ENCODE measurements around the gene DNAI4.
"Not testable (repeated sequence)": the region's sequence is repeated elsewhere in the genome, so short reads cannot be mapped to it uniquely, and the experiment has no call there.

Gene DNAI4

GRCh38 chr1:66809245-66809644 lies 115.4 kb downstream of the DNAI4 start:
- TF ChIP-seq CTCF (IDR thresholded peaks at IDR 0.05; ENCODE audit: insufficient read depth, low read depth, low read length, missing control alignments), result no peak
- H3K4me3 ChIP-seq (ENCODE audit: low read depth, low read length), result no peak overlapping the region
- no peak for DNase-seq (ENCODE audit: low read depth)

GRCh38 chr1:66795839-66796238 lies 128.8 kb downstream of the DNAI4 start:
- H3K4me3 ChIP-seq (ENCODE audit: low read depth, low read length); DNase-seq (ENCODE audit: low read depth): not testable (repeated sequence)

DNA sequence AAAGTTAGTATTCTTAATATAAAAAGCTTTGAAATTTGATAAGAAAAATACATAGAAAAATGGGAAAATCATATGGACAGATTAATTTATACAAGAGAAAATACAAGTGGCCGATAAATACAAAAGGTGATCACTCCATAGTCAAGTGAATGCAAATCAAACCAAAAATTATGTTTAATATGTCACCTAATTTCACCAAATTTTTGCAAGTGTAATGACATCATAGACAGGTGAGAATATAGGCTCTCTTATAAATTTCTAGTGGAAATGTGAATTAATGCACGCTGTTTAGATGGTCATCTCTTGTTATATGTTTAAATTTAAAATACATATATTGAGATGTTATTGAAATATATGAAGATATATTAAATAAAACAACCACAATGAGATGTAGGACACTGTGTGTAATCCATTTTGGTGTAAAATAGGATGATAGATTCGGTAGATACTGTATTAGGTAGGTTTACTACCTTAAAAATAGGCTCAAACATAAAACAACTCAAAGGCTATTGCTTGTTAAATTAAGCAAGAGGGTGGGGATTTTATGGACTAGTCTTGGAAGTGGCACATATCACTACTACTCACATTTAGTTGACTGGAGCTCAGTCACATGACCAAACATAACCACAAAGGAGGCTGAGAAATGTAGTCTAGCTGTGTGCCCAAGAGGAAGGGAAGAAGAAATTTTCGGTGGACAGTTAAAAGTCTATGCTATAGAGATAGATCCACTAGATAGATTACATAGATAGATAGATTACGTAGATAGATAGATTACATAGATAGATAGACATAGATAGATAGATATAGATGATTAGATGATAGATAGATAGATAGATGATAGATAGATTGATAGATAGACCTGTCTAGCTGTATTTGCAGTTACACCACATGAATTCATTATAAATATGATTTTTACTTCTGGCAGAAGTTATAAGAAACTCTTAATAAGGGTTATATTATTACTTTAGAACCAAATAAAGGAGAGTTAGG lies 132.7 kb downstream of the DNAI4 start:
- no peak for TF ChIP-seq CTCF (IDR thresholded peaks at IDR 0.05; ENCODE audit: insufficient read depth, low read depth, low read length, missing control alignments)
- no peak for DNase-seq (ENCODE audit: low read depth)
- H3K4me3 ChIP-seq (ENCODE audit: low read depth, low read length), result no peak overlapping the region

DNA sequence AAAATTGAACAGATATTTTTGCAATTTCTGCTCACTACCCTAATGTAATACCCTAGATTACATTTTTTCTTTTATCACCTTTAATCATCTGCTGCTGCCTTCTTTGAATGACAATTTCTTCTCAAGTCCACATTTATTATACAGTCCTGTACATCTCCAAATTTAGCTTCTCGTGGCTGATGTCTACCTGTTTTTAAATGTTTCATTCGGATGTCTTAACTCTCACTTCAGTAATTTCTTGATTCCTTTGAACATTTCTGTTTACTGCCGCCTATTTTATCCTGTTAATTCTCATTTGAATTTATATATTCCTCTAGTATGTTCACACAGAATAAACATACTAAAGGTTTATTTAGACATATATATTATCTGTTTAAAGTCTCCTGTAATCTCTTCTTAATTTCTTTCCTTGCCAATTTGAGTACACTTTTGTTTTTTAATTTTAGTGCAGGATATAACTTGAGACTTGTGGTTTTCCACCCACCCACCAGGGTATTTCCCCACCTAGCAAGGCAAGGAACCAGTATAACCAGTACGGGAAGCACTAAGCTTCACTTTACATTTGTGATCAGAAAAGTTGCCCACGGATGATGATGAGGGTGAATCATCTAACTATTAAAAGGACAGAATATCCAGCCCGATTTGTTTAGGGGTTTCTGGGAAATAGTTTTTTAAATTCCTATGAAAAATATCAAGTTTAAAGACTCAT lies 136.3 kb downstream of the DNAI4 start:
- H3K4me3 ChIP-seq (ENCODE audit: low read depth, low read length), result no peak overlapping the region
- TF ChIP-seq CTCF (IDR thresholded peaks at IDR 0.05; ENCODE audit: insufficient read depth, low read depth, low read length, missing control alignments), result no peak
- DNase-seq (ENCODE audit: low read depth), result peak; percentile 54

- peak; percentile 30 for DNase-seq (ENCODE audit: low read depth)
- no peak for TF ChIP-seq CTCF (IDR thresholded peaks at IDR 0.05; ENCODE audit: insufficient read depth, low read depth, low read length, missing control alignments)
- no peak overlapping the region for H3K4me3 ChIP-seq (ENCODE audit: low read depth, low read length)
Observed at GRCh38 chr1:66787641-66788040, 137.0 kb downstream of the DNAI4 start.

- not testable (repeated sequence) for DNase-seq (ENCODE audit: low read depth); H3K4me3 ChIP-seq (ENCODE audit: low read depth, low read length)
Observed at GRCh38 chr1:66785800-66786199, 138.9 kb downstream of the DNAI4 start.

- DNase-seq (ENCODE audit: low read depth), result no peak
- H3K4me3 ChIP-seq (ENCODE audit: low read depth, low read length), result no peak overlapping the region; the same call in 1 of the 2 replicates
- no peak for TF ChIP-seq CTCF (IDR thresholded peaks at IDR 0.05; ENCODE audit: insufficient read depth, low read depth, low read length, missing control alignments)
Observed at GRCh38 chr1:66779475-66780078, 145.1 kb downstream of the DNAI4 start.

Measured in GM12865 (cell line).